ENCODE results near the gene IDH3G.

DNA sequence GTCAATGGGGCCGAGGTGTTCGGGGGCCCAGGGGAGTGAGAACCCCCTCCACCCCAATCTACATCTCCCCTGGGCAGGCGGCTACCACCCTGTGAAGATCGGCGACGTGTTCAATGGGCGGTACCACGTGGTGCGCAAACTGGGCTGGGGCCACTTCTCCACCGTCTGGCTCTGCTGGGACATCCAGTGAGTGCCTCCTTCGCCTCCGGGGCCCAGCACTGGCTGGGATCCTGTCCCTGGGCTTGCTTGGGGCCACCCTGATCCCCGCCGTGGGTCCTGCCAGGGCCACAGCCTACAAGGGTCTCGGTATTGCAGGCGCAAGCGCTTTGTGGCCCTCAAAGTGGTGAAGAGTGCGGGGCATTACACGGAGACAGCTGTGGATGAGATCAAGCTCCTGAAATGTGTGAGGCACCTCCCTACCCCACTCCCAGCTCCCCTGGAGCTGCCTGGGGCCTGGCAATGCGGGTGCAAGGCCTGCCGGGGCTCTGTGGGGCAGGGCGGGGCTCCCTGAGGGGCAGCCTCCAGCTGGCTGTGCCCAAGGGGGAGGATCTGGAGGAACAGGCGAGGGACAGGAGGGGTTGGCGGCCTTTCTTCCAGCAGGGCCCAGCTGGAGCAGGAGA, 12.6 kb downstream of the IDH3G start:
- TF ChIP-seq, protein P1, sequence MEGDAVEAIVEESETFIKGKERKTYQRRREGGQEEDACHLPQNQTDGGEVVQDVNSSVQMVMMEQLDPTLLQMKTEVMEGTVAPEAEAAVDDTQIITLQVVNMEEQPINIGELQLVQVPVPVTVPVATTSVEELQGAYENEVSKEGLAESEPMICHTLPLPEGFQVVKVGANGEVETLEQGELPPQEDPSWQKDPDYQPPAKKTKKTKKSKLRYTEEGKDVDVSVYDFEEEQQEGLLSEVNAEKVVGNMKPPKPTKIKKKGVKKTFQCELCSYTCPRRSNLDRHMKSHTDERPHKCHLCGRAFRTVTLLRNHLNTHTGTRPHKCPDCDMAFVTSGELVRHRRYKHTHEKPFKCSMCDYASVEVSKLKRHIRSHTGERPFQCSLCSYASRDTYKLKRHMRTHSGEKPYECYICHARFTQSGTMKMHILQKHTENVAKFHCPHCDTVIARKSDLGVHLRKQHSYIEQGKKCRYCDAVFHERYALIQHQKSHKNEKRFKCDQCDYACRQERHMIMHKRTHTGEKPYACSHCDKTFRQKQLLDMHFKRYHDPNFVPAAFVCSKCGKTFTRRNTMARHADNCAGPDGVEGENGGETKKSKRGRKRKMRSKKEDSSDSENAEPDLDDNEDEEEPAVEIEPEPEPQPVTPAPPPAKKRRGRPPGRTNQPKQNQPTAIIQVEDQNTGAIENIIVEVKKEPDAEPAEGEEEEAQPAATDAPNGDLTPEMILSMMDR (IDR thresholded peaks at IDR 0.05; ENCODE audit: low read depth, low read length, missing input control), result no peak
- TF ChIP-seq, protein P2, sequence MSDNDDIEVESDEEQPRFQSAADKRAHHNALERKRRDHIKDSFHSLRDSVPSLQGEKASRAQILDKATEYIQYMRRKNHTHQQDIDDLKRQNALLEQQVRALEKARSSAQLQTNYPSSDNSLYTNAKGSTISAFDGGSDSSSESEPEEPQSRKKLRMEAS (IDR thresholded peaks at IDR 0.05), result no peak
- TF ChIP-seq, protein P3, sequence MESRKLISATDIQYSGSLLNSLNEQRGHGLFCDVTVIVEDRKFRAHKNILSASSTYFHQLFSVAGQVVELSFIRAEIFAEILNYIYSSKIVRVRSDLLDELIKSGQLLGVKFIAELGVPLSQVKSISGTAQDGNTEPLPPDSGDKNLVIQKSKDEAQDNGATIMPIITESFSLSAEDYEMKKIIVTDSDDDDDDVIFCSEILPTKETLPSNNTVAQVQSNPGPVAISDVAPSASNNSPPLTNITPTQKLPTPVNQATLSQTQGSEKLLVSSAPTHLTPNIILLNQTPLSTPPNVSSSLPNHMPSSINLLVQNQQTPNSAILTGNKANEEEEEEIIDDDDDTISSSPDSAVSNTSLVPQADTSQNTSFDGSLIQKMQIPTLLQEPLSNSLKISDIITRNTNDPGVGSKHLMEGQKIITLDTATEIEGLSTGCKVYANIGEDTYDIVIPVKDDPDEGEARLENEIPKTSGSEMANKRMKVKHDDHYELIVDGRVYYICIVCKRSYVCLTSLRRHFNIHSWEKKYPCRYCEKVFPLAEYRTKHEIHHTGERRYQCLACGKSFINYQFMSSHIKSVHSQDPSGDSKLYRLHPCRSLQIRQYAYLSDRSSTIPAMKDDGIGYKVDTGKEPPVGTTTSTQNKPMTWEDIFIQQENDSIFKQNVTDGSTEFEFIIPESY (IDR thresholded peaks at IDR 0.05), result no peak
- TF ChIP-seq SP1 (IDR thresholded peaks at IDR 0.05) (no peak), GABPA (IDR thresholded peaks at IDR 0.05 in 1 of 2, conservative IDR thresholded peaks at IDR 0.05 in 1 of 2) (no peak), JUND (IDR thresholded peaks at IDR 0.05) (no peak)
- TF ChIP-seq, protein P4, sequence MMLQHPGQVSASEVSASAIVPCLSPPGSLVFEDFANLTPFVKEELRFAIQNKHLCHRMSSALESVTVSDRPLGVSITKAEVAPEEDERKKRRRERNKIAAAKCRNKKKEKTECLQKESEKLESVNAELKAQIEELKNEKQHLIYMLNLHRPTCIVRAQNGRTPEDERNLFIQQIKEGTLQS (IDR thresholded peaks at IDR 0.05), result no peak
